Activated T-cell treated with anti-CD3 and anti-CD28 coated beads, Interleukin-2, amount 50 U/mL, for 72 hours (primary cell): ENCODE data around the gene GAS7. TPM values are rescaled to one million over a fixed set of nuclear protein-coding genes. Genes with fewer than 3 reads are reported as not detected.

Experiments used
- ATAC-seq, 2 donors: fragments of 150-1000 bp; cut with Tn5 transposase; replicated peaks in 1 of 2; 2 replicates each; pipeline ENCODE4 v1.10.0; 2021; ENCODE audit warnings: moderate library complexity in 2 of 2, mild to moderate bottlenecking in 1 of 2
- DNase-seq, 2 donors: peaks; one replicate each; pipeline ENCODE4 v3.0.0; 2021 to 2022; ENCODE audit warnings: mixed read lengths in 1 of 2
- H3K27ac Mint-ChIP-seq: one replicate; pipeline ENCODE4 v1.8.0; 2022; ENCODE audit warnings: mild to moderate bottlenecking, moderate library complexity, mixed read lengths
- H3K27me3 Mint-ChIP-seq: one replicate; pipeline ENCODE4 v1.8.0; 2022; ENCODE audit warnings: low read depth, mixed read lengths
- H3K36me3 Mint-ChIP-seq, 2 donors: one replicate each; pipeline ENCODE4 v1.8.0; 2022; ENCODE audit warnings: mixed read lengths in 2 of 2, mild to moderate bottlenecking in 1 of 2; ENCODE audit not compliant: insufficient read depth in 2 of 2
- H3K4me1 Mint-ChIP-seq: one replicate; pipeline ENCODE4 v1.8.0; 2022; ENCODE audit warnings: low read depth, mixed read lengths
- H3K4me3 Mint-ChIP-seq, 2 donors: one replicate each; pipeline ENCODE4 v1.8.0; 2022; ENCODE audit warnings: mild to moderate bottlenecking in 2 of 2, mixed read lengths in 2 of 2, moderate library complexity in 2 of 2
- H3K9me3 Mint-ChIP-seq, 2 donors: one replicate each; pipeline ENCODE4 v1.8.0; 2022; ENCODE audit warnings: mixed read lengths in 2 of 2
- total RNA-seq, 2 donors: library from RNA; stranded (reverse); gene quantifications; one replicate each; pipeline ENCODE4 v1.2.3, GENCODE V29; 2022

GAS7 gene
- total RNA-seq, 2 donors from 2014 or later = 0.72 to 1.3 TPM

DNA sequence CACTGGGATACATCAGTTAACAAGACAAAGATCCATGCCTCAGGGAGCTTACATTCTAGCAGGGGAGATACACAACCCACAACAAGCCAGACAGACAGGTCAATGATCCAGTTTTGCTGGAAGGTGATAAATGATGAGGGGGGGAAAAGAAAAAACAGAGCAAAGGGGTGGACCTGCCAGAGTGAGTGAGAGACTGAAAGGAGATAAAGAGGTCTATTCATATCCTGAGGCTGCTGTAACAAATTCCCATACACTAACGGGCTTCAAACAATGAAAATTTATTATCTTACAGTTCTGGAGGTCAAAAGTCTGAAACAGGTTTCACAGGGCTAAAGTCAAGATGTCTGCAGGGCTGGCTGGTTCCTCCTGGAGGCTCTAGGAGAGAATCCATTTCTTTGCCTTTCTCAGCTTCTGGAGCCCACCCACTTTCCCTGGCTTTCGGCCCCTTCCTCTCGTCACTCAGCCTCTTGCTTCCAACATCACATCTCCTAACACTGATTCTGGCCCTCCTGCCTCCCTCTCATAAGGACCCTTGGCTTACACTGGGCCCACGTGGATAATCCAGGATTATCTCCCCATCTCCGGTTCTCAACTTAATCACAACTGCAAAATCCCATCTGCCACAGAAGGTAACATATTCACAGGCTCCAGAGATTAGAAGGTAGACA is 81.5 kb downstream of the GAS7 start:
- Mint-ChIP-seq H3K4me3 (no peak overlapping the region), H3K4me1 (peaks cover 46% of the 10 kb centered on the region), H3K27ac (peak overlapping the region; percentile 20), H3K9me3 (no peaks in the 10 kb centered on the region), H3K27me3 (peaks cover 20% of the 10 kb centered on the region), H3K36me3 (no peaks in the 10 kb centered on the region)
- no peak for ATAC-seq
- DNase-seq = no peak

DNA sequence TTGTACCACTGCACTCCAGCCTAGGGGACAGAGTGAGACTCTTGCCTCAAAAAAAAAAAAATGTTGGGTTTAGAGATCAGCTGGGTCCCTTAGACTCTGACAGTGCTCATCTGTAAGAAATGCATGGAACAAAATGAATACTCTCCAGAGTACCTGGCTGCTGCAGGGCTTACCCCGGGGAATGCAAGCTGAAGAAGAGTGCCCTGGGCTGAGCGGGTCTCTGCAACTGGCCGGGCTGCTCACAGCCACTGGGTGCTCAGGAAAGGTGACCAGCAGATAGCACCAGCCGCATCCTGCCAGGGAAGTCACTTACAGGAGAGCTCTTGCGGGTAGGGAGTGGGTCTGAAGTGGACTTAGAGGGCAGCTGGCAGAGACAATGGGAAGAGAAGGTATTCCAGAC is 82.1 kb downstream of the GAS7 start:
- peaks cover 14% of the 10 kb centered on the region for H3K27me3 Mint-ChIP-seq
- H3K27ac Mint-ChIP-seq = peak overlapping the region; percentile 20

DNA sequence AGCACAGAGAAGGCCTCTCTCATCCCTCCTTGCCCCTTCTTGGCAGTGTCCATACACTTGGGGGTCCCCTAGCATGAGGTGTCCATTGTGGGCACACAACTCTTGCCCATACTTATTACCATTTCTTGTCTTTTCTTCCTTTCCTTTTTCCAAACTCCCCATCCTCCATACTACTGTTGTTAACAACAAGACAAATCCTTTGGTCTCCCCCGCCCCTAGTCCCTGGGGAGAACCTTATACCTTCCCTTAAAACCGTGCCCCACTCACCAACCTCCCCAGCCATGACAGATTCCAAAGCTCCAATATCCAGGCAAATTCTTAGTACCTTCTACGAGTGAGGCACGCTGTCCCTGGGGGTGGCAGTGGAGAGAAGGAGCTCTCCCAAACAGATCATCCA is 82.9 kb downstream of the GAS7 start:
- no peaks in the 10 kb centered on the region for H3K36me3 Mint-ChIP-seq
- DNase-seq = no peak
- peaks cover 37% of the 10 kb centered on the region for H3K4me1 Mint-ChIP-seq
- no peak for ATAC-seq
- H3K9me3 Mint-ChIP-seq = no peaks in the 10 kb centered on the region
- no peak overlapping the region for H3K27ac Mint-ChIP-seq
- H3K4me3 Mint-ChIP-seq = peak overlapping the region; percentile 69 to 75
- peaks cover 14% of the 10 kb centered on the region for H3K27me3 Mint-ChIP-seq

More for the DNA sequence above, 82.1 kb downstream of the GAS7 start:
- Mint-ChIP-seq H3K9me3 (no peaks in the 10 kb centered on the region), H3K36me3 (no peaks in the 10 kb centered on the region), H3K4me1 (peaks cover 40% of the 10 kb centered on the region), H3K4me3 (no peak overlapping the region)
- ATAC-seq (no peak), DNase-seq (no peak)

DNA sequence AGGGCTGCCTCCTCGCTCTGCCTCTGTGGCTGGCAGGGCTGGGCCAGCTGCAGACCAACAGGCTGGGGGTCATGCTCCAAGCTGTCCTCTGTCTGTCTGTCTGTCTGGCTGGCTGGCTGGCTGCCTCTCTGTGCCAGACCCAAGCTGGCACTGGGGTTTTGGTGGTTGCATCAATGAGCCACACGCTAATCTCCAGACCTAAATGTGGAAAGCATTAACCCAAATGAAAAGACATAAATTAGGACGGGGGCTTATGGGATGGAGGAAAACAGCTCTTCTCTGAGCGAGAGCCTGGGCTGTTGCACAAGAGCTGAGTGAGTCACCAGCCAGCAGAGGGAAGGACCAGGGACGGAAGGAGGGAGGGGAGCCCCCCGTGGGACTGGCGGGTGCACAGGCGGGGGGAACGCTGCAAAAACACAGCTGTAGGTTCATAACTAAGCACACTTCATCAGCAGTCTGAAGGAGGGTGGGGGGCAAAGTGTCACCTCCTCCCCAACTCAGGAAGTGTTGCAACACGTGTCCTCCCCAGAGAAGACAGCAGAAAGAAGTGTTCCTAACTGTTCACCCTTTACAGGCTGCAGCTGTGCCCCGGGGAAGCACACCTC is 83.4 kb downstream of the GAS7 start:
- Mint-ChIP-seq H3K9me3 (no peaks in the 10 kb centered on the region), H3K27me3 (peaks cover 14% of the 10 kb centered on the region), H3K4me1 (peaks cover 32% of the 10 kb centered on the region), H3K27ac (peak overlapping the region; percentile 81), H3K36me3 (no peaks in the 10 kb centered on the region), H3K4me3 (peak overlapping the region; percentile 69 to 75)
- peak; percentile 46 to 54 for DNase-seq
- peak; percentile 80 to 86 for ATAC-seq

DNA sequence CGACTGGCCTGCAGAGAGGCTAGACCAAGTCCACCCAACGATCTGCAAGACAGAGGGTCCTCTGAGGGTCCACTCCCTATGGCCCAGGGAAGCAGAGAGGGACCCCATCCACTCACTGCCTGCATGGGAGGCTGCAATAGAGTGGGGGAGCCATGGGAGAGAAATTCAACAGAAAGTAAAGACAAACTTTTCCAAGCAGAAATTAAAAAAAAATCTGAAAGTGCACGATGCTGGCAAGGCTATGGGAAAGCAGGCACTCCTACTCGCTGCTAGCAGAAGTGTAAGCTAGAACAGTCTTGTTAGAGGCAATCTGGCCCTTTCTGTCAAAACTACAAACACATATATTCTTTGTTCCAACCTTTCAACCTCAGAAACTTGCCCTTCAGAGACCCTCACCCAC is 85.4 kb downstream of the GAS7 start:
- ATAC-seq (no peak), DNase-seq (no peak)
- Mint-ChIP-seq H3K27ac (peak overlapping the region; percentile 63), H3K27me3 (peaks cover 14% of the 10 kb centered on the region), H3K36me3 (no peaks in the 10 kb centered on the region), H3K4me1 (peaks cover 20% of the 10 kb centered on the region), H3K4me3 (no peak overlapping the region), H3K9me3 (no peaks in the 10 kb centered on the region)

DNA sequence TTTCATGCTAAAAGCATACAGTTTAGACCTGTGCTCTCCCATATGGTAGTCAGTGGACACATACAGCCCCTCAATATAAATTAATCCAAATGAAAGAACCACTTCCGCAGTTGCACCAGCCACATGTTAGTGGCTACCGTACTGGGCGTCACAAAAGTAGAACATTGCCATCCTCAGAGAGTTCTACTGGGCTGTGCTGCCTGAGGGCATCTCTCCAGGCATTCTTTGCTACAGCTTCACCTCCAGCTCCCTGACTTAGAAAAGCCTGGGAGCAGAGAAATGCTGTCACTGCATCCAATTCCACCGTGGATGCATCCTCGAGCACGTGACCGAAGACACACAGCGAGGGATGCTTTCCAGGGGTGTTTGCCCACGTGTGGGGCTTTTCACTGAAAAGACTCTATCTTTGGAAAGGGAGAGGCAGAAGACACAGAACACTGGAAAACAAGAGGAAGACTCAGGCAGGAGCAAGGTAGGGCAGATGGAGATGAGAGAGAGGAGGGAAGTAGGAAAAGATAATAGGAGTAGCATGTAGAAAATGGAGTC is 86.4 kb downstream of the GAS7 start:
- Mint-ChIP-seq H3K9me3 (no peaks in the 10 kb centered on the region), H3K4me1 (peaks cover 20% of the 10 kb centered on the region), H3K27ac (no peak overlapping the region), H3K4me3 (no peak overlapping the region), H3K36me3 (no peaks in the 10 kb centered on the region), H3K27me3 (peaks cover 14% of the 10 kb centered on the region)
- DNase-seq = no peak
- ATAC-seq = no peak

DNA sequence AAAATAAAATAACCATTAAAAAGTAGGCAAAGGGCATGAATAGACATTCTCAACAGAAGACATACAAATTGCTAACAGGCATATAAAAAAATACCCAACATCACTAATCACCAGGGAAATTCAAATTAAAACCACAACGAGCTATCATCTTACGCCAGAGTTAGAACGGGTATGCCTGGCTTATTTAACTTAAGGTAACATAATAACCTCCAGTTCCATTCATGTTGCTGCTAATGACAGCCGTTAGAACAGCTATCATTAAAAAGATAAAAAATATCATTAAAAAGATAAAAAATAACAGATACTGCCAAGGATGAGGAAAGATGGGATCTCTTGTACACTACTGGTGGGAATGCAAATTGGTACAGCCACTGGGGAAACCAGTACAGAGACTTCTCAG is 89.3 kb downstream of the GAS7 start:
- DNase-seq = no peak
- peaks cover 2% of the 10 kb centered on the region for H3K4me1 Mint-ChIP-seq
- H3K27me3 Mint-ChIP-seq = peaks cover 10% of the 10 kb centered on the region
- no peaks in the 10 kb centered on the region for H3K36me3 Mint-ChIP-seq
- no peak overlapping the region for H3K4me3 Mint-ChIP-seq
- H3K9me3 Mint-ChIP-seq = no peaks in the 10 kb centered on the region
- H3K27ac Mint-ChIP-seq = no peak overlapping the region
- no peak for ATAC-seq

DNA sequence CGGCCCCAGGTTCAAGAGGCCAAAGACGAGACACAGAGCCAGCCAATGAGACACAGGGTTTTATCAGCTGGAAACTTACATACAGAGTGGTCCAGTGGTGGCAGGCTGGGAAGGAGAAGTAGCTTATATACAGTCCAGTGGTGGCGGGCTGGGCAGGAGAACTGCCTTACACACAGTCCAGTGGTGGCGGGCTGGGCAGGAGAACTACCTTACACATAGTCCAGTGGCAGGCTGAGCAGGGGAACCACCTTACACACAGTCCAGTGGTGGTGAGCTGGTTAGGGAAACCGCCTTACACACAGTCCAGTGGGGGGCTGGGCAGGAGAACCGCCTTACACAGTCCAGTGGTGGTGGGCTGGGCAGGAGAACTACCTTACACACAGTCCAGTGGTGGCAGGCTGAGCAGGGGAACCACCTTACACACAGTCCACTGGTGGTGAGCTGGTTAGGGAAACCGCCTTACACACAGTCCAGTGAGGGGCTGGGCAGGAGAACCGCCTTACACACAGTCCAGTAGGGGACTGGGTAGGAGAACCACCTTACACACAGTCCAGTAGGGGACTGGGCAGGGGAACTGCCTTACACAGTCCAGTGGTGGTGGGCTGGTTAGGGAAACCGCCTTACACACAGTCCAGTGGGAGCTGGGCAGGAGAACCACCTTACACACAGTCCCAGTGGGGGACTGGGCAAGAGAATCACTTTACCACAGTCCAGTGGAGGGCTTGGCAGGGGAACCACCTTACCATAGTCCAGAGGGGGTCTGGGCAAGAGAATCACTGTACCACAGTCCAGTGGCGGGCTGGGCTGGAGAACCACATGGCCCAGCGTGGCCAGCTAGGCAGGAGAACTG is 90.9 kb downstream of the GAS7 start:
- H3K9me3 Mint-ChIP-seq = no peaks in the 10 kb centered on the region
- H3K4me3 Mint-ChIP-seq = no peak overlapping the region
- no peak overlapping the region for H3K27ac Mint-ChIP-seq
- no peak for DNase-seq
- no peaks in the 10 kb centered on the region for H3K4me1 Mint-ChIP-seq
- H3K27me3 Mint-ChIP-seq = peaks cover 10% of the 10 kb centered on the region
- no peaks in the 10 kb centered on the region for H3K36me3 Mint-ChIP-seq
- no peak for ATAC-seq

DNA sequence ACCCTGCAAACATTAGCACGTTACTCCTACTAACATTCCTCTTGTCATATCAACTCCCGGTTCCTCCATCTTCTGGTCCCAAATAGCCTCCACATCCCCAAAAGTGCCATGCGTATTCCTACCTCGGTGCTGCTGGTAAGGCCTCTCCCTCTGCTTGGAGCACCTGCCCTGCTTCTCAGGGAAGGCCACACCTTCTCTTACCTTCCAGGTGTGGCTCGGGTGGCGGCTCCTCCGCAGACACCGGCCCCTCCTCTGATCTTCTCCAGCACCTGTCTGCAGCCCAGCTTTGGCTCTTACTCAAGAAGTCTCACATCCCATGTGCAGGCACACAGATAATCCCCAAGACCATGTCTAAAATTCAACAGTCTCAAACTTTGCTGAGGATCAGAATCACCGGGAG is 92.3 kb downstream of the GAS7 start:
- no peaks in the 10 kb centered on the region for H3K4me1 Mint-ChIP-seq
- H3K27ac Mint-ChIP-seq = no peak overlapping the region
- peaks cover 10% of the 10 kb centered on the region for H3K27me3 Mint-ChIP-seq
- H3K4me3 Mint-ChIP-seq = no peak overlapping the region
- no peaks in the 10 kb centered on the region for H3K9me3 Mint-ChIP-seq
- DNase-seq (no peak), ATAC-seq (no peak)
- H3K36me3 Mint-ChIP-seq = no peaks in the 10 kb centered on the region

DNA sequence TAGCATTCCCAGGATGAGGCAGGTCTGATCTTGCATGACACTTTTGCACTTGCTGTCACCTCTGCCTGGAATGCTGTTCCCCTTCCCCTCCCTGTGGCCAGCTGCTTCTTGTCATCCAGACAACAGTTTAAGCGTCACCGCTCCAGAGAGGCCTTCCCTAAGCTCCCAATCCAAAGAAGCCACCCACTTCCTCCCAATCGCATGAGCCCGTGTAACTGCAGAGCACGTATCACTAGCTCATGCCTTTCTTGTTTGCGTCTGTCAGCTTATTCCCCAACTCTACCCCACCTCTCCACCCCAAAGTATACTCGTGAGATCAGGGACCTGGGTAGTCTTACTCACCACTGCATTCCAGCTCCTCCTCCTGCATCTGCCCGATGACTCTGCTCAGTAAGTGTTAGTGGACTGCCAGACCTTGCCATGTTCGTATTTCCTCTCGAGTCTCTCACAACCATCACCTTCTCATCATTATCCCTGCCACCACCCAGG is 92.8 kb downstream of the GAS7 start:
- Mint-ChIP-seq H3K36me3 (no peaks in the 10 kb centered on the region), H3K9me3 (no peaks in the 10 kb centered on the region), H3K27ac (no peak overlapping the region), H3K27me3 (peaks cover 10% of the 10 kb centered on the region), H3K4me3 (no peak overlapping the region), H3K4me1 (no peaks in the 10 kb centered on the region)
- ATAC-seq (no peak), DNase-seq (no peak)

DNA sequence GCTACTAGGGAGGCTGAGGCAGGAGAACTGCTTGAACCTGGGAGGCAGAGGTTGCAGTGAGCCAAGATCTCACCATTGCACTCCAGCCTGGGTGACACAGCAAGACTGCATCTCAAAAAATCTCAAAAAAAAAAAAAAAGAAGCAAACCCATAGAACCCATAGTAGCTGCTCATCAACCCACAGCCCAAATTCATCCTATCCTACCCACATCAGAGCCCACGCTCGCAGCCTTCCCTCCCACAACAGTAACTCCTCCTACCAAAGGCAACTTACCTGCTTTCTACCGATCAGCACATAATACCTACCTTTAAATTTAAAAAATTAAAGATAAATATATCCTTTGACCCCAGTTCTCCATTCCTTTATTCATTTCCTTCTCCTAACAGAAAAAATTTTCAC is 94.7 kb downstream of the GAS7 start:
- ATAC-seq = no peak
- no peak overlapping the region for H3K4me3 Mint-ChIP-seq

DNA sequence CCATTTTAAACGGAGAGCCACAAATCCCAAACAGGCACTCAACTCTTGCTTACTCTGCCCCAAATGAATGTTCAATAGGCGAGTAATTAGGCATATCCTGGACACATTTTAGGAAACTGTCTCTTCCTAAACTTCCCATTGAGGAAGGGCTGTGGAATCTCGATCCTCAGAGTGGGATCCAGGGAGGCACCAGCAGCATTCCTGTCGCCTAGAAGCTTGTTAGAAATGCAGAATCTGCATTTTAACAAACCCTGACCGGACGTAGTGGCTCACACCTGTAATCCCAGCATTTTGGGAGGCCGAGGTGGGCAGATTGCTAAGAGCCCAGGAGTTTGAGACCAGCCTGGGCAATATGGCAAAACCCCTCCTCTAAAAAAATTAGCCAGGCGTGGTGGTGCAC is 95.6 kb downstream of the GAS7 start:
- no peaks in the 10 kb centered on the region for H3K4me1 Mint-ChIP-seq
- H3K9me3 Mint-ChIP-seq = no peaks in the 10 kb centered on the region
- no peak overlapping the region for H3K4me3 Mint-ChIP-seq
- no peaks in the 10 kb centered on the region for H3K36me3 Mint-ChIP-seq
- H3K27me3 Mint-ChIP-seq = peaks cover 10% of the 10 kb centered on the region
- no peak for ATAC-seq
- DNase-seq = no peak
- no peak overlapping the region for H3K27ac Mint-ChIP-seq

More for the DNA sequence above, 94.7 kb downstream of the GAS7 start:
- Mint-ChIP-seq H3K9me3 (no peaks in the 10 kb centered on the region), H3K27ac (no peak overlapping the region), H3K4me1 (no peaks in the 10 kb centered on the region), H3K36me3 (no peaks in the 10 kb centered on the region), H3K27me3 (peaks cover 10% of the 10 kb centered on the region)
- no peak for DNase-seq

DNA sequence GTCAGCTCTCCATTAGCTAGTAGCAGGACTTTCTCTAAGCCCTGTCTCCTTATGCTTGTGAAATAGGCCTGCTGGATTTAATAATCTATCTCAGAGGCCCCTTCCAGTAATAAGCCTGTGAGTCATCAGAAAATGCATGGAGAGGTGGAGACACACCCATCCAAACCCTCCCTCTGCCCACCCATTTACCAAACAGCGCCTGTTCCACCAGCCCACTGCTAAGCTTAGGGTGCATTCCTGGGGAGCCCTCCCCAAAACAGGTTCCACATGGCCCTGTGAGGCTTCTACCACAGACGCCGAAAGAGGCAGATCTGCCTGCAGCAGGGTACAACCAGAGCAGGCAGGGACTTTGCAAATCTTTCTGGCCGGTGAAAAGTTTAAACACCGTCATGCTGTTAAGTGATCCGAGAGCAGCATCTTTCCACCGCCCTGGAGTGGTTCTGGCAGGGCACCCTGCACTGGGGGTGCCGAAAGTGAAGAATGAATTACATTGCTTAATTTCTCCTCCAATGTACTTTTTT is 99.3 kb downstream of the GAS7 start:
- Mint-ChIP-seq H3K4me1 (no peaks in the 10 kb centered on the region), H3K9me3 (no peaks in the 10 kb centered on the region), H3K27ac (no peak overlapping the region), H3K27me3 (peaks cover 2% of the 10 kb centered on the region), H3K4me3 (no peak overlapping the region), H3K36me3 (no peaks in the 10 kb centered on the region)
- DNase-seq = no peak
- no peak for ATAC-seq
